Epithelial cell of esophagus (primary cell): ENCODE measurements around the gene ARHGAP26.
"Not testable (repeated sequence)": the region's sequence is repeated elsewhere in the genome, so short reads cannot be mapped to it uniquely, and the experiment has no call there.

Experiments used
- DNase-seq: peaks from one replicate; pipeline ENCODE4 v3.0.0; 2010; ENCODE audit warnings: low read depth
- H3K4me3 ChIP-seq: 2 replicates; pipeline ENCODE4 v1.5.1; 2011; ENCODE audit warnings: mild to moderate bottlenecking, low read length, control low read depth
- CTCF ChIP-seq: IDR thresholded peaks from 2 replicates; pipeline ENCODE4 v1.5.1; 2011; ENCODE audit warnings: low read depth, mild to moderate bottlenecking, low read length, control low read depth, inconsistent platforms; ENCODE audit not compliant: insufficient read depth; ENCODE audit errors: missing control alignments

The ARHGAP26 gene

DNA sequence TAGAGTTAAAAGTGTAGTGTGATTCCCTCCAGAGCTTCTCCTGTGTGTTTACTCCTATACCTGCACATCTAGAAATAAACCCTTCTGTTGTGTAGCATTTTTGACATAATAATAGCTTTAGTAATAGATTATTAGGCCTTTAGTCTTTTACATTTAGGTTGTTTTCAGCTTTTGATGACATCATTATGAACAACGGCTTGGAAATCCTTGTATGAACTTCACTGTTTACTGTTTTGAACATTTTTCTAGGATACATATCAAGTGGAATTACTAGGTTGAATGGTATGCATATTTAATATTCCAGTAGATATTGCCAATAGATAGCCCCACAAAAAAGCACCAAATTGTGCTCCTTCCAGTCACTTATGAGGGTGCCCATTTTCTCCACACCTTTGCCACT, 174.0 kb downstream of the ARHGAP26 start:
- DNase-seq, result no peak
- TF ChIP-seq CTCF, result no peak
- no peak overlapping the region for H3K4me3 ChIP-seq

DNA sequence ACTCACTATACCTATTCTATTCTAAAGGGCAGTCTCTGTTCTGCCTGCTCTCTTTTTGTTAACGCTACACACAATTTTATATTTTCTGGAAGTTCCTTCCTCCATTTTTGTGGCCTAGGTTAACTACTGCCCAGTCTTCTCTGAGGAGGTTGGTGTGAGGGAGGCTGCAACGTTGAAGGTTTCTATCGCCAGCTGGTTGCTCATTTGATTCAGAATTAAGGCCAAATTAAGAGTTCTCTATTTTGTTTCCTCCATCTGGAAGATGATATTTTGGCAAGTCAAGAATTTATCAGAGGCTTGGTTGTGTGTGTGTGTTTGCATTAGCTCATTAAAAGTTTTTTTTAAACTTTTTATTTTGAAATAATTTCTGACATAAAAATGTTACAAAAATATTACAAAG, 175.1 kb downstream of the ARHGAP26 start:
- DNase-seq, result no peak
- H3K4me3 ChIP-seq, result no peak overlapping the region
- TF ChIP-seq CTCF, result no peak

GRCh38 chr5:142945845-142946244, 175.7 kb downstream of the ARHGAP26 start:
- TF ChIP-seq CTCF, result no peak
- no peak overlapping the region for H3K4me3 ChIP-seq
- no peak for DNase-seq

DNA sequence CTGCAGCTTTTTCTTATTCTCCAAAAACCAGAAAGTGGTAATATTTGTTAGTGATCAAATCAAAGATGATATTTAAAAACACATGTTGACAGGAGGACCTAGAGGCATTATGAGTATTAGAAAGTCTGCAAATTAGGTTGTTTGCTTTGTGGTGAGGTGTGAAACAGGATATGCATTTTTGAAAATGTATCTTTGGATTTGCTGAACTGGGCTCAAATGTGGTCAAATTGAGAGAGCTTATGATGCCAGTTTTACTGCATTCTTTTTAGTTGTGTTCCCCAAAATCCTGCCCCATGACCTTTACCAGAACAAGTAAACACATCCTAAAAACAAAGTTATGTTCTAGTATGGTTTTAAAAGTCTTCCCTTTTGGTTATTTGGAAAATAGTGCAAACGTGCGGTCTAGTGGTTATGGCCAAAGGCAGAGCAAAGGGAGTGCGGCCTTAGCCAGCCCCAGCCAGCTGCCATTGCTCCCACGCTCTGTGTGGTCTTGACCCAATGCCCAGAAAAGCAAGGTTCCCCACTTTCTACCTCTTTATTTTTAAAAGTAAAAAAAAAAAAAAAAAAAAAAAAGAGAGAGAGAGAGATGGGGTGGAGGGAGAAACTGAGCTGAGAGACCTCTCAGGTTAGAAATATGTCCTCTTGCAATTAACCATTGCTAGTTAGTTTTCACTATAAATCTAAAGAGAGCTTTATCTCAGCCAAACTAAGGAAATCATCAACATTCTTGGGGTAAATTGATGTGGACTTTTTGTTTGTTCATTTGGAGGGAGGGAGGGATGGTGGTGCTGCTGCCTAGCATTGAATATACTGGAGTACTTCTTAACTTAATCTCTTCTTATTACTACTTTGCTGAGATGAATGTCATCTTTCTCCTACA, 176.6 kb downstream of the ARHGAP26 start:
- no peak for DNase-seq
- no peak overlapping the region for H3K4me3 ChIP-seq
- TF ChIP-seq CTCF, result no peak

GRCh38 chr5:142947427-142947709, 177.2 kb downstream of the ARHGAP26 start:
- no peak for TF ChIP-seq CTCF
- no peak for DNase-seq
- H3K4me3 ChIP-seq, result no peak overlapping the region

- no peak for TF ChIP-seq CTCF
- H3K4me3 ChIP-seq, result no peak overlapping the region
- DNase-seq, result no peak
These were observed 182.1 kb downstream of the ARHGAP26 start for GRCh38 chr5:142952229-142952628.

DNA sequence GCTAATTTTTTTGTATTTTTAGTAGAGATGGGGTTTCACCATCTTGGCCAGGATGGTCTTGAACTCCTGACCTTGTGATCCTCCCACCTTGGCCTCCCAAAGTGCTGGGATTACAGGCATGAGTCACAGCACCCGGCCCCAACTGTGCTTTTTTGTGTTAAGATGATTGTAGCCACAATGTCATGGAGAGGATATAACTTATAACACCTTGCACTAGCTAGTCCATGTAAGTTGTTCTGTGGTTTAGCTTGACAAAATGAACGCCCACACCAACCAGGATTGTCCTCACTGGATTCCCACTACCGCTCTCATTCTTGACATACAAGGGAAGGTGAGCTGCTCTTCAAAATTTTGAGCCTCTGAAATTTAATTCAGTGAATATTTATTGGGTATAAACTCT, 182.7 kb downstream of the ARHGAP26 start:
- H3K4me3 ChIP-seq, DNase-seq: not testable (repeated sequence)
